WERI-Rb-1 (cell line): ENCODE measurements around the gene SEMA3C.

Source experiments
- DNase-seq: peaks from one replicate; pipeline ENCODE4 v3.0.0-alpha.2; 2020
- H3K27ac ChIP-seq: fragments of 250-450 bp; sonication (Bioruptor Pico); 2 replicates; pipeline ENCODE4 v1.5.1; 2020; ENCODE audit warnings: mild to moderate bottlenecking, moderate library complexity
- H3K27me3 ChIP-seq: fragments of 250-450 bp; sonication (Bioruptor Pico); 2 replicates; pipeline ENCODE4 v1.5.1; 2021; ENCODE audit warnings: mild to moderate bottlenecking, low read depth, moderate library complexity; ENCODE audit not compliant: insufficient read depth, severe bottlenecking
- H3K36me3 ChIP-seq: fragments of 250-450 bp; sonication (Bioruptor Pico); 2 replicates; pipeline ENCODE4 v1.5.1; 2020; ENCODE audit warnings: mild to moderate bottlenecking, moderate library complexity
- H3K4me3 ChIP-seq: 2 replicates; pipeline ENCODE4 v1.5.1; 2011; ENCODE audit warnings: low read depth, mild to moderate bottlenecking, control low read depth, low read length
- H3K9me3 ChIP-seq: fragments of 250-450 bp; sonication (Bioruptor Pico); 2 replicates; pipeline ENCODE4 v1.5.1; 2021; ENCODE audit warnings: mild to moderate bottlenecking, moderate library complexity; ENCODE audit not compliant: severe bottlenecking
- CTCF ChIP-seq: IDR thresholded peaks from 2 replicates; pipeline ENCODE4 v1.5.1; 2011; ENCODE audit warnings: low read depth, mild to moderate bottlenecking, control low read depth, inconsistent platforms, low read length

Gene SEMA3C

DNA sequence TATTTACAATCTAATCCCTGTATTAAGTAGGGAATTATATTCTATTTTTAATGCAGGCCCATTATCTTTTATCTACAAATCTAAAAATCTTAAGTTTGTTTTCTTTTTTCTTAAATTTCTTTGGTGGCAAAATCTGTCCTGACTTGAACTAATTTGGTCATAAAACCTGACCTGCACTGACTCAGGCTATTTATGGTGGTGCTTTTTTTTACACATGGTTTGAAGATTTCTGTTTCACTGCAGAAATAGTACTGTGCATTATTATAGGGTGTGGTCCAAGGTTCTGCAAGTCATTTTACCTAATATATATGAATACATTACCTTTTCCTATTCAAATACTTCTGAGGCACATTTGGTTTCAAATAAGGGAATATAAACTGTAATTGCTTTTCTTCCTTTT, 143.4 kb downstream of the SEMA3C start:
- no peak overlapping the region for H3K4me3 ChIP-seq
- H3K9me3 ChIP-seq: no peaks in the 10 kb centered on the region
- no peak for DNase-seq
- no peaks in the 10 kb centered on the region for H3K36me3 ChIP-seq
- H3K27ac ChIP-seq: no peak overlapping the region
- H3K27me3 ChIP-seq: no peaks in the 10 kb centered on the region
- TF ChIP-seq CTCF: no peak

DNA sequence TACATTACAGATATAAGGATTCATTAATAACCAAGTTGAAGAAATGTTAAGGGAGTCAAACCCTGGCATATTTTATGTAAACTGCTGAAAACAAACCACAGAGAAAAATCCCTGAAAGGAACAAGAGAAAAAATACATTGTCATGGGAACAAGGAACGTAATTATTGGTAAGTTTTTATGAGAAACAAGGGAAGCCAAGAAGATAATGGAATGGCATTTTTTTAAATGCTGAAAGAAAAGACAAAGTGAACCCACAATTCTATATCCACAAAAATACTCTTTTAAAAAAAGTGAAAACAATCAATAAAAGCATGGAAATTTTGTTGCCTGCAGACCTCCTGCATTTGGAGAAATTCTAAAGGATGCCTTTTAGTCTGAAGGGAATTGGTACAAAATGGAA, 144.0 kb downstream of the SEMA3C start:
- Histone ChIP-seq H3K4me3 (no peak overlapping the region), H3K36me3 (no peaks in the 10 kb centered on the region), H3K27ac (no peak overlapping the region), H3K9me3 (no peaks in the 10 kb centered on the region), H3K27me3 (no peaks in the 10 kb centered on the region)
- no peak for DNase-seq
- no peak for TF ChIP-seq CTCF

DNA sequence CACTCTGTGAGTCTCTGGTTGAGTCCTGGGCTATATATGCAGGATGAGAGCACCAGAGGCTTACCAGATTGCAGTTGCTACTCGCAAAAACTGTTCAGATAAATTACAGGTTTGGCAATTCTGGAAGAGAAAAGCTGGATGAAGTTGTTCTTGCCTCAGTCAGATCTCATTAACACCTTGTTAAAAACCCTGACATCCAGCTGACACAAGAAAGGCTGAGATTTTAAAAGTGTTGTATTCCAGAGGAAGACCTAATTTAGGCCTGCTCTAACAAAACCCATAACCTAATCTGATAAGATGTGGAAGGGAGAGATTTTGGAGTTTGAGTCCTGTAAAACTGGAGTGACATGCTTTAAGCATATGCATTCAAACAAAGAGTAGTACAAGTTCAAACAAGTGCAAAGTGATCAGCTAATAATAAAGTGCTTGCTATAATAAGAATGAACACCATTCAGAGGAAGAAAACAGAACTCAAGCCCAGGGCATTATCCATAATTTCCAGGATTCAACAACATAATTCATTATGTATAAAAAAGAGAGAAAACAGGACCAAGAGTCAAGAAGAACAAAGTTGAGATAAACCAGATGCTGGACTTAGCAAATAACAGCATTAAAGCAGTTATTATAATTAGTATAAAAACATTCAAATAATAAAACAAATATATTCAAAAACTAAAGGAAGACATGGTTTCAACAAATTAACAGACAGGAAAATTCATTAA, 144.9 kb downstream of the SEMA3C start:
- no peak overlapping the region for H3K4me3 ChIP-seq
- no peak overlapping the region for H3K27ac ChIP-seq
- DNase-seq: no peak
- no peaks in the 10 kb centered on the region for H3K27me3 ChIP-seq
- H3K36me3 ChIP-seq: no peaks in the 10 kb centered on the region
- no peaks in the 10 kb centered on the region for H3K9me3 ChIP-seq
- no peak for TF ChIP-seq CTCF

- no peak for DNase-seq
- no peaks in the 10 kb centered on the region for H3K9me3 ChIP-seq
- no peak overlapping the region for H3K4me3 ChIP-seq
- no peaks in the 10 kb centered on the region for H3K27me3 ChIP-seq
- H3K36me3 ChIP-seq: no peaks in the 10 kb centered on the region
- H3K27ac ChIP-seq: no peak overlapping the region
- TF ChIP-seq CTCF: no peak
Observed at GRCh38 chr7:80772347-80772993, 146.4 kb downstream of the SEMA3C start.

DNA sequence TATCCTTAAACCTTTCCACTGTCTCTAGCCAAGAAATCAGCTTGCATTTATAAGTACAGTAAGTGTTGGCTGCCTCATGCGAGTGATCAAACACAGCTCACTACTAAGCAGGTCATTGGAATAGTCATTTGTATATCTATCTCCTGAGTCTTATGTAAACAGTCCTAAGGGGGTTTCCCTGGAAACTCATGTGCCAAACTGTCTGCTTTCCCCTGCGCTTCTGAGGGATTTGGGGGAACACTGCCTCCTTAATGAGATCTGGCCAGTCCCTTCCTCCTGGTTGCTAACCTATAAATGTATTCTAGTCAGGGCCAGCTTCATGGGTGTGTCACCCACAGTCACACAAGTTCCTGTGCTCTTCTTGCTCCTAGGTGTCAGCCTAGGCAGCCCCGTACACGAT, 147.3 kb downstream of the SEMA3C start:
- Histone ChIP-seq H3K27me3 (no peaks in the 10 kb centered on the region), H3K27ac (no peak overlapping the region), H3K36me3 (no peaks in the 10 kb centered on the region), H3K4me3 (no peak overlapping the region), H3K9me3 (no peaks in the 10 kb centered on the region)
- no peak for DNase-seq
- no peak for TF ChIP-seq CTCF
